ENCODE measurements around the gene ASB2. TPM values are rescaled to one million over a fixed set of nuclear protein-coding genes. Genes with fewer than 3 reads are reported as not detected.

Gene ASB2
- total RNA-seq, 1 experiment from 2014 or later = not detected

GRCh38 chr14:93970585-93970964 lies 5.8 kb downstream of the ASB2 start:
- DNase-seq (ENCODE audit: low read depth, low spot score) = peak; percentile 33
- Histone ChIP-seq H4K20me1 (ENCODE audit: insufficient read depth) (no peaks in the 10 kb centered on the region), H2AFZ (ENCODE audit: low read depth, low read length, poor library complexity, severe bottlenecking) (peak overlapping the region; percentile 71), H3K4me3 (replicated peaks in 1 of 2; ENCODE audit: low read depth in 1 of 2, low read length in 2 of 2) (no peak overlapping the region), H3K9ac (ENCODE audit: low read length) (no peak overlapping the region), H3K4me2 (ENCODE audit: low read length) (peak overlapping the region; percentile 16; the same call in 1 of the 2 replicates), H3K36me3 (ENCODE audit: control insufficient read depth in 1 of 2, insufficient read depth in 2 of 2, low read length in 2 of 2) (no peaks in the 10 kb centered on the region), H3K27me3 (ENCODE audit: insufficient read depth, low read length) (no peaks in the 10 kb centered on the region), H3K79me2 (ENCODE audit: insufficient read depth, low read length) (no peaks in the 10 kb centered on the region), H3K27ac (ENCODE audit: low read depth, low read length) (no peak overlapping the region), H3K9me2 (ENCODE audit: insufficient read depth) (no peaks in the 10 kb centered on the region), H3K9me3 (ENCODE audit: control insufficient read depth in 1 of 2, insufficient read depth in 1 of 2, low read depth in 1 of 2, low read length in 2 of 2) (no peaks in the 10 kb centered on the region), H3K4me1 (ENCODE audit: control insufficient read depth in 1 of 2, insufficient read depth in 2 of 2, low read length in 2 of 2) (peaks cover 0 to 16% of the 10 kb centered on the region in 2 experiments; a peak in 2 of 4 replicates)
- BruUV-seq (replicated peaks) = no TSS peak
- ChIA-PET CTCF (interaction anchor here (0.6 to 8.7 kb wide), 7 partner anchors 10 to 162 kb away, joined by 3 to 120 read pairs (median 4); no protein-coding TSS in a partner anchor), RAD21 (ENCODE audit: low non-redundant PET in 1 of 2, low total read pairs in 2 of 2, uncharacterized antibody in 2 of 2, unreplicated experiment in 2 of 2) (interaction anchor here (0.5 to 2.7 kb wide), 3 partner anchors 31 to 58 kb away, joined by 3 to 21 read pairs (median 10); no protein-coding TSS in a partner anchor), POLR2A (interaction anchor here (1.2 kb wide), 1 partner anchor 31 kb away, joined by 4 read pairs; no protein-coding TSS in a partner anchor)
- peak; percentile 98 for ATAC-seq
- intact Hi-C loops (cut with micrococcal nuclease) = loop anchor here (1.0 kb wide), 1 partner anchor 31 kb away; no protein-coding TSS in a partner anchor
- TF ChIP-seq FOSL1 (IDR thresholded peaks at IDR 0.05; ENCODE audit: low read depth) (no peak), RAD21 (IDR thresholded peaks at IDR 0.05; ENCODE audit: low read depth) (peak; percentile 90)
- TF ChIP-seq, protein P1, sequence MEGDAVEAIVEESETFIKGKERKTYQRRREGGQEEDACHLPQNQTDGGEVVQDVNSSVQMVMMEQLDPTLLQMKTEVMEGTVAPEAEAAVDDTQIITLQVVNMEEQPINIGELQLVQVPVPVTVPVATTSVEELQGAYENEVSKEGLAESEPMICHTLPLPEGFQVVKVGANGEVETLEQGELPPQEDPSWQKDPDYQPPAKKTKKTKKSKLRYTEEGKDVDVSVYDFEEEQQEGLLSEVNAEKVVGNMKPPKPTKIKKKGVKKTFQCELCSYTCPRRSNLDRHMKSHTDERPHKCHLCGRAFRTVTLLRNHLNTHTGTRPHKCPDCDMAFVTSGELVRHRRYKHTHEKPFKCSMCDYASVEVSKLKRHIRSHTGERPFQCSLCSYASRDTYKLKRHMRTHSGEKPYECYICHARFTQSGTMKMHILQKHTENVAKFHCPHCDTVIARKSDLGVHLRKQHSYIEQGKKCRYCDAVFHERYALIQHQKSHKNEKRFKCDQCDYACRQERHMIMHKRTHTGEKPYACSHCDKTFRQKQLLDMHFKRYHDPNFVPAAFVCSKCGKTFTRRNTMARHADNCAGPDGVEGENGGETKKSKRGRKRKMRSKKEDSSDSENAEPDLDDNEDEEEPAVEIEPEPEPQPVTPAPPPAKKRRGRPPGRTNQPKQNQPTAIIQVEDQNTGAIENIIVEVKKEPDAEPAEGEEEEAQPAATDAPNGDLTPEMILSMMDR (IDR thresholded peaks at IDR 0.05 in 2 of 3, conservative IDR thresholded peaks at IDR 0.05 in 1 of 3; ENCODE audit: borderline replicate concordance in 1 of 3, insufficient read depth in 1 of 3, low read depth in 2 of 3, low read length in 2 of 3) = peak; percentile 47 to 87 (median 63)

- Histone ChIP-seq H4K20me1 (ENCODE audit: insufficient read depth) (no peaks in the 10 kb centered on the region), H3K4me3 (replicated peaks in 1 of 2; ENCODE audit: low read depth in 1 of 2, low read length in 2 of 2) (no peak overlapping the region), H2AFZ (ENCODE audit: low read depth, low read length, poor library complexity, severe bottlenecking) (no peak overlapping the region), H3K27me3 (ENCODE audit: insufficient read depth, low read length) (no peaks in the 10 kb centered on the region), H3K27ac (ENCODE audit: low read depth, low read length) (no peak overlapping the region), H3K9me3 (ENCODE audit: control insufficient read depth in 1 of 2, insufficient read depth in 1 of 2, low read depth in 1 of 2, low read length in 2 of 2) (no peaks in the 10 kb centered on the region), H3K36me3 (ENCODE audit: control insufficient read depth in 1 of 2, insufficient read depth in 2 of 2, low read length in 2 of 2) (no peaks in the 10 kb centered on the region), H3K4me1 (ENCODE audit: control insufficient read depth in 1 of 2, insufficient read depth in 2 of 2, low read length in 2 of 2) (peaks cover 0 to 23% of the 10 kb centered on the region in 2 experiments; a peak in 2 of 4 replicates), H3K9me2 (ENCODE audit: insufficient read depth) (no peaks in the 10 kb centered on the region), H3K4me2 (ENCODE audit: low read length) (no peak overlapping the region), H3K9ac (ENCODE audit: low read length) (no peak overlapping the region), H3K79me2 (ENCODE audit: insufficient read depth, low read length) (no peaks in the 10 kb centered on the region)
- POLR2A ChIA-PET = no interaction called here
- no peak for TF ChIP-seq JUND (IDR thresholded peaks at IDR 0.05)
- no peak for TF ChIP-seq POLR2A (IDR thresholded peaks at IDR 0.05; ENCODE audit: borderline replicate concordance, extremely low read depth, insufficient read depth, insufficient read length)
- TF ChIP-seq POLR2AphosphoS5 (IDR thresholded peaks at IDR 0.05; ENCODE audit: low read depth, low read length) = no peak
- TF ChIP-seq FOSL1 (IDR thresholded peaks at IDR 0.05; ENCODE audit: low read depth) = no peak
- TF ChIP-seq SRF (IDR thresholded peaks at IDR 0.05; ENCODE audit: low read depth) = no peak
- no peak for TF ChIP-seq RAD21 (IDR thresholded peaks at IDR 0.05; ENCODE audit: low read depth)
- CTCF ChIA-PET = interaction anchor here (8.7 kb wide), 1 partner anchor 29 kb away, joined by 120 read pairs; no protein-coding TSS in a partner anchor
- ATAC-seq (no peak), DNase-seq (ENCODE audit: low read depth, low spot score) (no peak)
- RAD21 ChIA-PET (ENCODE audit: low non-redundant PET in 1 of 2, low total read pairs in 2 of 2, uncharacterized antibody in 2 of 2, unreplicated experiment in 2 of 2) = no interaction called here
- BruUV-seq (replicated peaks) = no TSS peak
- intact Hi-C loops (cut with micrococcal nuclease) = no loop called here
Measured at GRCh38 chr14:93969082-93969828, 7.1 kb downstream of the ASB2 start.

Measured in HCT116 (cell line).